Measurements from ENCODE around the gene HSP90AB1. TPM values are rescaled to one million over a fixed set of nuclear protein-coding genes. Genes with fewer than 3 reads are reported as not detected.

The HSP90AB1 gene
- total RNA-seq, 1 experiment from 2014 or later, result 1,986 TPM

DNA sequence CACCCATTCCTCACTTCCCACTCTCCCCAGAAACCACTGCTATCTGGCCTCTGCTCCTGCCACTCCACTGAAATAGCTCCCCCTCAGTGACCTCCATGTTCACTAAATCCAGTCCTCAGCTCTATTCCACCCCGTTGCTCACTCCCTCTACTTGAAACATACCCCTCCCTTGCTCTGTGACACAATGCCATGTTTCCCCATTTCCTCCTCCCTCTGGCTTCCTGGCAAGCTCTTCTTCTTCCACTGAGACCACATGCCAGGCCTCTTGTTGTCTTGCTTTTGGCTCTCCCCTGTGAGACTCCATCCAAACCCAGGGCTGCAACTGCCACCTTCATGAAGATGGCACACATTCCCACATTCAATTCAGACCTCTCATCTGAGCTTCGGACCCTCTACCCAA lies 37.2 kb downstream of the HSP90AB1 start:
- H3K27ac Mint-ChIP-seq, result no peak overlapping the region
- Histone ChIP-seq H2BK12ac (ENCODE audit: insufficient read length, low read depth, low read length) (no peak overlapping the region), H3K18ac (ENCODE audit: insufficient read length, low read depth, low read length) (no peak overlapping the region), H2BK20ac (ENCODE audit: low read depth, low read length, poor library complexity, severe bottlenecking) (no peak overlapping the region), H3K4ac (ENCODE audit: low read depth, low read length) (no peak overlapping the region), H3K14ac (ENCODE audit: insufficient read depth, low read length) (no peak overlapping the region), H4K5ac (ENCODE audit: insufficient read length, low read depth, low read length) (no peak overlapping the region), H4K91ac (ENCODE audit: insufficient read length, low read depth, low read length) (no peak overlapping the region), H3K4me2 (ENCODE audit: insufficient read depth, insufficient read length, low read length) (no peak overlapping the region), H2AK5ac (ENCODE audit: insufficient read length, low read length) (no peak overlapping the region), H2BK15ac (ENCODE audit: low read depth, low read length) (no peak overlapping the region), H3K9ac (ENCODE audit: extremely low read depth, insufficient read length, low read length) (no peak overlapping the region), H4K20me1 (ENCODE audit: control insufficient read depth, insufficient read depth, insufficient read length) (no peaks in the 10 kb centered on the region), H3K27ac (ENCODE audit: insufficient read length, low read depth, low read length) (no peak overlapping the region), H3K79me1 (ENCODE audit: insufficient read depth, low read depth, low read length, poor library complexity, severe bottlenecking) (no peaks in the 10 kb centered on the region), H3K4me1 (ENCODE audit: insufficient read depth, low read length) (no peaks in the 10 kb centered on the region; the same call in 1 of the 2 replicates), H3T11ph (ENCODE audit: low read length) (no peak overlapping the region), H3K9me3 (ENCODE audit: control insufficient read depth, low read depth, low read length) (no peaks in the 10 kb centered on the region), H2BK5ac (ENCODE audit: insufficient read length, low read length) (no peak overlapping the region), H3K79me2 (ENCODE audit: insufficient read depth, low read length) (no peaks in the 10 kb centered on the region), H3K23me2 (ENCODE audit: insufficient read length, low read depth, low read length, poor library complexity, severe bottlenecking) (no peaks in the 10 kb centered on the region), H3K56ac (ENCODE audit: insufficient read length, low read depth, low read length) (no peak overlapping the region), H2AFZ (ENCODE audit: low read length) (no peak overlapping the region), H3K23ac (ENCODE audit: insufficient read length, low read depth, low read length) (no peak overlapping the region), H4K8ac (replicated peaks; ENCODE audit: insufficient read length, low read depth, low read length) (no peak overlapping the region), H2BK120ac (ENCODE audit: low read depth, low read length, poor library complexity, severe bottlenecking) (no peak overlapping the region), H3K27me3 (ENCODE audit: insufficient read depth, low read length) (no peaks in the 10 kb centered on the region; the same call in 1 of the 2 replicates)
- H3K36me3 Mint-ChIP-seq (ENCODE audit: insufficient read depth in 1 of 3, low read depth in 3 of 3), result no peaks in the 10 kb centered on the region
- no peaks in the 10 kb centered on the region for H3K9me3 Mint-ChIP-seq
- no peak overlapping the region for H3K4me3 Mint-ChIP-seq
- WGBS (ENCODE audit: extremely low coverage, insufficient read length, low lambda C conversion rate), result no CpG with 5 or more reads among the region's 2 CpGs
- peaks cover 73% of the 10 kb centered on the region for H3K27me3 Mint-ChIP-seq (ENCODE audit: low read depth)
- peaks cover 6 to 8% of the 10 kb centered on the region in 2 experiments; a peak in 3 of 4 replicates for H3K4me1 Mint-ChIP-seq
- no peak for DNase-seq
- TF ChIP-seq, protein P1, sequence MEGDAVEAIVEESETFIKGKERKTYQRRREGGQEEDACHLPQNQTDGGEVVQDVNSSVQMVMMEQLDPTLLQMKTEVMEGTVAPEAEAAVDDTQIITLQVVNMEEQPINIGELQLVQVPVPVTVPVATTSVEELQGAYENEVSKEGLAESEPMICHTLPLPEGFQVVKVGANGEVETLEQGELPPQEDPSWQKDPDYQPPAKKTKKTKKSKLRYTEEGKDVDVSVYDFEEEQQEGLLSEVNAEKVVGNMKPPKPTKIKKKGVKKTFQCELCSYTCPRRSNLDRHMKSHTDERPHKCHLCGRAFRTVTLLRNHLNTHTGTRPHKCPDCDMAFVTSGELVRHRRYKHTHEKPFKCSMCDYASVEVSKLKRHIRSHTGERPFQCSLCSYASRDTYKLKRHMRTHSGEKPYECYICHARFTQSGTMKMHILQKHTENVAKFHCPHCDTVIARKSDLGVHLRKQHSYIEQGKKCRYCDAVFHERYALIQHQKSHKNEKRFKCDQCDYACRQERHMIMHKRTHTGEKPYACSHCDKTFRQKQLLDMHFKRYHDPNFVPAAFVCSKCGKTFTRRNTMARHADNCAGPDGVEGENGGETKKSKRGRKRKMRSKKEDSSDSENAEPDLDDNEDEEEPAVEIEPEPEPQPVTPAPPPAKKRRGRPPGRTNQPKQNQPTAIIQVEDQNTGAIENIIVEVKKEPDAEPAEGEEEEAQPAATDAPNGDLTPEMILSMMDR (conservative IDR thresholded peaks at IDR 0.05), result no peak
